H9 (cell line): Measurements from ENCODE around the gene RAB5A. TPM values are rescaled to one million over a fixed set of nuclear protein-coding genes. Genes with fewer than 3 reads are reported as not detected.

Experiments
- DNase-seq: peaks from one replicate; pipeline ENCODE4 v3.0.0-alpha.2; 2017
- H2AFZ ChIP-seq: one replicate; pipeline ENCODE4 v1.6.1; 2013; ENCODE audit warnings: mild to moderate bottlenecking, low read length, control low read depth, moderate library complexity
- H2AK5ac ChIP-seq: 2 replicates; pipeline ENCODE4 v1.6.1; 2013; ENCODE audit warnings: low read length, control low read depth, mixed read lengths; ENCODE audit not compliant: insufficient read length
- H2BK120ac ChIP-seq: one replicate; pipeline ENCODE4 v1.6.1; 2013; ENCODE audit warnings: low read depth, mild to moderate bottlenecking, low read length, control low read depth, inconsistent platforms; ENCODE audit not compliant: poor library complexity, severe bottlenecking
- H2BK12ac ChIP-seq: 2 replicates; pipeline ENCODE4 v1.6.1; 2013; ENCODE audit warnings: low read length, control low read depth, mixed read lengths, low read depth; ENCODE audit not compliant: insufficient read length
- H2BK15ac ChIP-seq: 2 replicates; pipeline ENCODE4 v1.6.1; 2013; ENCODE audit warnings: low read depth, low read length, control low read depth
- H2BK20ac ChIP-seq: one replicate; pipeline ENCODE4 v1.6.1; 2013; ENCODE audit warnings: low read depth, mild to moderate bottlenecking, low read length, control low read depth, inconsistent platforms; ENCODE audit not compliant: poor library complexity, severe bottlenecking
- H2BK5ac ChIP-seq: 2 replicates; pipeline ENCODE4 v1.6.1; 2013; ENCODE audit warnings: low read length, control low read depth, mixed read lengths; ENCODE audit not compliant: insufficient read length
- H3K14ac ChIP-seq: 2 replicates; pipeline ENCODE4 v1.6.1; 2013; ENCODE audit warnings: low read length, control low read depth; ENCODE audit not compliant: insufficient read depth
- H3K18ac ChIP-seq: 2 replicates; pipeline ENCODE4 v1.6.1; 2013; ENCODE audit warnings: low read depth, mild to moderate bottlenecking, mixed read lengths, low read length, control low read depth; ENCODE audit not compliant: insufficient read length
- H3K23ac ChIP-seq: 2 replicates; pipeline ENCODE4 v1.6.1; 2013; ENCODE audit warnings: low read length, control low read depth, mixed read lengths, low read depth; ENCODE audit not compliant: insufficient read length
- H3K23me2 ChIP-seq: 2 replicates; pipeline ENCODE4 v1.6.1; 2013; ENCODE audit warnings: low read depth, mild to moderate bottlenecking, mixed read lengths, low read length, control low read depth; ENCODE audit not compliant: insufficient read length, poor library complexity, severe bottlenecking
- H3K27ac ChIP-seq: 2 replicates; pipeline ENCODE4 v1.5.1; 2013; ENCODE audit warnings: low read length, control low read depth, mixed read lengths, low read depth; ENCODE audit not compliant: insufficient read length
- H3K27me3 ChIP-seq: 2 replicates; pipeline ENCODE4 v1.6.1; 2013; ENCODE audit warnings: low read length, control low read depth, inconsistent platforms; ENCODE audit not compliant: insufficient read depth
- H3K4ac ChIP-seq: 2 replicates; pipeline ENCODE4 v1.6.1; 2013; ENCODE audit warnings: low read depth, mild to moderate bottlenecking, control low read depth, inconsistent platforms, low read length, moderate library complexity
- H3K4me1 ChIP-seq: 2 replicates; pipeline ENCODE4 v1.6.1; 2013; ENCODE audit warnings: low read length, control low read depth, inconsistent platforms; ENCODE audit not compliant: insufficient read depth
- H3K4me2 ChIP-seq: 2 replicates; pipeline ENCODE4 v1.6.1; 2013; ENCODE audit warnings: low read length, control low read depth, mixed read lengths; ENCODE audit not compliant: insufficient read length, insufficient read depth
- H3K56ac ChIP-seq: 2 replicates; pipeline ENCODE4 v1.6.1; 2013; ENCODE audit warnings: low read depth, mild to moderate bottlenecking, mixed read lengths, low read length, control low read depth; ENCODE audit not compliant: insufficient read length
- H3K79me1 ChIP-seq: 2 replicates; pipeline ENCODE4 v1.6.1; 2013; ENCODE audit warnings: low read depth, mild to moderate bottlenecking, moderate library complexity, low read length, control low read depth, inconsistent platforms; ENCODE audit not compliant: insufficient read depth, poor library complexity, severe bottlenecking
- H3K79me2 ChIP-seq: 2 replicates; pipeline ENCODE4 v1.6.1; 2013; ENCODE audit warnings: low read length, control low read depth, inconsistent platforms; ENCODE audit not compliant: insufficient read depth
- H3K9ac ChIP-seq: 2 replicates; pipeline ENCODE4 v1.6.1; 2013; ENCODE audit warnings: low read length, control low read depth, mixed read lengths; ENCODE audit not compliant: insufficient read length; ENCODE audit errors: extremely low read depth
- H3K9me3 ChIP-seq: one replicate; pipeline ENCODE4 v1.6.1; 2013; ENCODE audit warnings: low read depth, low read length, inconsistent platforms; ENCODE audit not compliant: control insufficient read depth
- H3T11ph ChIP-seq: one replicate; pipeline ENCODE4 v1.6.1; 2013; ENCODE audit warnings: mild to moderate bottlenecking, low read length, control low read depth, inconsistent platforms
- H4K20me1 ChIP-seq: one replicate; pipeline ENCODE4 v1.6.1; 2013; ENCODE audit not compliant: control insufficient read depth, insufficient read length, insufficient read depth
- H4K5ac ChIP-seq: 2 replicates; pipeline ENCODE4 v1.6.1; 2013; ENCODE audit warnings: low read depth, mild to moderate bottlenecking, mixed read lengths, low read length, control low read depth; ENCODE audit not compliant: insufficient read length
- H4K8ac ChIP-seq: replicated peaks from 2 replicates; pipeline ENCODE4 v1.6.1; 2013; ENCODE audit warnings: low read length, control low read depth, mixed read lengths, low read depth; ENCODE audit not compliant: insufficient read length
- H4K91ac ChIP-seq: 2 replicates; pipeline ENCODE4 v1.6.1; 2013; ENCODE audit warnings: low read depth, mild to moderate bottlenecking, moderate library complexity, mixed read lengths, low read length, control low read depth; ENCODE audit not compliant: insufficient read length
- H3K27ac Mint-ChIP-seq, 3 experiments: 2 replicates in 2 of 3; 3 replicates in 1 of 3; pipeline ENCODE4 v1.8.0; 2020 to 2021; ENCODE audit warnings: mixed read lengths in 3 of 3, mild to moderate bottlenecking in 1 of 3, moderate library complexity in 1 of 3
- H3K27me3 Mint-ChIP-seq: 2 replicates; pipeline ENCODE4 v1.8.0; 2021; ENCODE audit warnings: low read depth, mild to moderate bottlenecking, moderate library complexity, mixed read lengths
- H3K36me3 Mint-ChIP-seq, 3 experiments: 2 replicates in 2 of 3; 3 replicates in 1 of 3; pipeline ENCODE4 v1.8.0; 2020 to 2021; ENCODE audit warnings: low read depth in 3 of 3, mixed read lengths in 3 of 3; ENCODE audit not compliant: insufficient read depth in 1 of 3
- H3K4me1 Mint-ChIP-seq, 2 experiments: 2 replicates each; pipeline ENCODE4 v1.8.0; 2020; ENCODE audit warnings: mixed read lengths in 2 of 2
- H3K4me3 Mint-ChIP-seq, 2 experiments: 2 replicates in 1 of 2; 3 replicates in 1 of 2; pipeline ENCODE4 v1.8.0; 2020 to 2021; ENCODE audit warnings: mild to moderate bottlenecking in 2 of 2, mixed read lengths in 2 of 2, moderate library complexity in 1 of 2
- H3K9me3 Mint-ChIP-seq, 2 experiments: 2 replicates in 1 of 2; 3 replicates in 1 of 2; pipeline ENCODE4 v1.8.0; 2020; ENCODE audit warnings: mild to moderate bottlenecking in 2 of 2, mixed read lengths in 2 of 2, moderate library complexity in 1 of 2
- WGBS: extraction: QIAGEN DNeasy Blood & Tissue Kit; methylation state at CpG from one replicate; pipeline ENCODE4 v1.1.7; 2013; ENCODE audit warnings: missing lambda C conversion rate, low lambda C conversion rate, mixed read lengths; ENCODE audit not compliant: insufficient read length; ENCODE audit errors: extremely low coverage; 5-methylcytosine and 5-hydroxymethylcytosine counted together
- total RNA-seq: library from RNA; stranded (reverse); gene quantifications from 2 replicates; pipeline ENCODE4 v1.2.1, GENCODE V29; 2021
- TF ChIP-seq, protein P1 (sequence below): fragments of 200-600 bp; sonication (generic); conservative IDR thresholded peaks from 3 replicates; pipeline ENCODE4 v1.8.0; 2021; ENCODE audit warnings: antibody characterized with exemption, mild to moderate bottlenecking

RAB5A gene
- total RNA-seq, 1 experiment from 2014 or later: 84.8 TPM

DNA sequence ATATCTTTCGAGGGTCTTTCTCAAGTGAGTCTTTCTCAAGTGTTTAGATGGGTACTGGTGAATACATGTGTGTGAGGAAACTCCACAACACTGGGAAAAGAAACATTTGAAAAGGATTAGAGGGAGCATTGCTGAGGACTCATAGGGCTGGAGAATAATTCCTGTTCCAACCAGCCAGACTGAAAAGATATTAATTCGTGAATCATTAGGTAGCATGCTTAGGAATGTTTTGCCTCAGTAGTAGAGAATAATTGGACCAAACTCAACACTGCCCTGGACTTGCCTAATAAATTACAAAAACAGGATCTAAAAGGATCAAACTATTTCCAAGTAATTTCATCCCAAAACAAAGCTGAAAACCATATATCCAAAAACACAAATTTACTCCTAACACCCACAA lies 47.9 kb downstream of the RAB5A start:
- Histone ChIP-seq H4K20me1 (no peaks in the 10 kb centered on the region), H4K8ac (no peak overlapping the region), H2BK15ac (no peak overlapping the region), H4K5ac (no peak overlapping the region), H2AK5ac (no peak overlapping the region), H3K27ac (no peak overlapping the region), H3T11ph (no peak overlapping the region), H3K14ac (no peak overlapping the region), H3K4ac (no peak overlapping the region), H2BK5ac (no peak overlapping the region), H3K9me3 (no peaks in the 10 kb centered on the region), H2BK20ac (no peak overlapping the region), H3K4me2 (no peak overlapping the region), H3K79me2 (no peaks in the 10 kb centered on the region), H3K4me1 (no peaks in the 10 kb centered on the region), H3K18ac (no peak overlapping the region), H3K23me2 (no peaks in the 10 kb centered on the region), H3K9ac (no peak overlapping the region), H3K23ac (no peak overlapping the region), H3K27me3 (no peaks in the 10 kb centered on the region), H2BK12ac (no peak overlapping the region), H2AFZ (no peak overlapping the region), H4K91ac (no peak overlapping the region), H2BK120ac (no peak overlapping the region), H3K79me1 (no peaks in the 10 kb centered on the region), H3K56ac (no peak overlapping the region)
- Mint-ChIP-seq H3K36me3 (no peaks in the 10 kb centered on the region), H3K4me1 (no peaks in the 10 kb centered on the region), H3K9me3 (no peaks in the 10 kb centered on the region; a peak in 1 of 5 replicates), H3K4me3 (no peak overlapping the region), H3K27ac (0 out of 7 replicates have a peak overlapping the region, but pooled peaks of 1 of the 3 experiments have one; percentile 45), H3K27me3 (no peaks in the 10 kb centered on the region)
- no peak for DNase-seq
- TF ChIP-seq, protein P1, sequence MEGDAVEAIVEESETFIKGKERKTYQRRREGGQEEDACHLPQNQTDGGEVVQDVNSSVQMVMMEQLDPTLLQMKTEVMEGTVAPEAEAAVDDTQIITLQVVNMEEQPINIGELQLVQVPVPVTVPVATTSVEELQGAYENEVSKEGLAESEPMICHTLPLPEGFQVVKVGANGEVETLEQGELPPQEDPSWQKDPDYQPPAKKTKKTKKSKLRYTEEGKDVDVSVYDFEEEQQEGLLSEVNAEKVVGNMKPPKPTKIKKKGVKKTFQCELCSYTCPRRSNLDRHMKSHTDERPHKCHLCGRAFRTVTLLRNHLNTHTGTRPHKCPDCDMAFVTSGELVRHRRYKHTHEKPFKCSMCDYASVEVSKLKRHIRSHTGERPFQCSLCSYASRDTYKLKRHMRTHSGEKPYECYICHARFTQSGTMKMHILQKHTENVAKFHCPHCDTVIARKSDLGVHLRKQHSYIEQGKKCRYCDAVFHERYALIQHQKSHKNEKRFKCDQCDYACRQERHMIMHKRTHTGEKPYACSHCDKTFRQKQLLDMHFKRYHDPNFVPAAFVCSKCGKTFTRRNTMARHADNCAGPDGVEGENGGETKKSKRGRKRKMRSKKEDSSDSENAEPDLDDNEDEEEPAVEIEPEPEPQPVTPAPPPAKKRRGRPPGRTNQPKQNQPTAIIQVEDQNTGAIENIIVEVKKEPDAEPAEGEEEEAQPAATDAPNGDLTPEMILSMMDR: no peak
- no CpG with 5 or more reads among the region's 2 CpGs for WGBS
